ENCODE measurements around the gene SRP68. TPM values are rescaled to one million over a fixed set of nuclear protein-coding genes. Genes with fewer than 3 reads are reported as not detected.

The SRP68 gene
- total and polyA plus RNA-seq, 2 donors (not counting 1 experiment from before 2014, with no cell fraction given) = 29.6 to 82.3 TPM

GRCh38 chr17:76081295-76082210, 9.2 kb upstream of the SRP68 start:
- Histone ChIP-seq H3K4me1 (ENCODE audit: control insufficient read depth in 2 of 2, insufficient read depth in 2 of 2, low read length in 2 of 2) (peaks cover 26% of the 10 kb centered on the region in 2 donors), H3K27ac (ENCODE audit: low read length in 2 of 2) (no peak overlapping the region), H3K4me2 (replicated peaks; ENCODE audit: low read depth, low read length, poor library complexity, severe bottlenecking) (no peak overlapping the region), H4K20me1 (ENCODE audit: control insufficient read depth, insufficient read depth, low read length, poor library complexity, severe bottlenecking) (no peaks in the 10 kb centered on the region), H3K9me3 (ENCODE audit: control extremely low read depth in 1 of 3, control insufficient read depth in 2 of 3, insufficient read depth in 1 of 3, low read length in 2 of 3) (peaks cover 0 to 3% (median 0%) of the 10 kb centered on the region in 3 donors), H3K9ac (ENCODE audit: low read length) (no peak overlapping the region), H3K27me3 (replicated peaks in 1 of 4; ENCODE audit: control extremely low read depth in 1 of 4, control insufficient read depth in 3 of 4, insufficient read depth in 4 of 4, low read length in 3 of 4) (peaks cover 0 to 33% (median 25%) of the 10 kb centered on the region in 4 experiments), H3K4me3 (ENCODE audit: control extremely low read depth in 1 of 5, extremely low read depth in 1 of 5, insufficient read depth in 1 of 5, low read depth in 2 of 5, low read length in 4 of 5) (no peak overlapping the region), H3K79me2 (ENCODE audit: control insufficient read depth, insufficient read depth, low read length) (no peaks in the 10 kb centered on the region), H2AFZ (ENCODE audit: insufficient read depth, low read depth, low read length, poor library complexity, severe bottlenecking) (no peak overlapping the region), H3K36me3 (replicated peaks in 1 of 2; ENCODE audit: control extremely low read depth in 1 of 2, control insufficient read depth in 1 of 2, extremely low read depth in 1 of 2, insufficient read depth in 2 of 2, low read length in 1 of 2) (peaks cover 0 to 33% of the 10 kb centered on the region in 2 experiments)
- Mint-ChIP-seq H3K9me3 (ENCODE audit: insufficient read depth) (no peaks in the 10 kb centered on the region), H3K27ac (no peak overlapping the region), H3K4me1 (peaks cover 22% of the 10 kb centered on the region), H3K27me3 (peaks cover 18% of the 10 kb centered on the region), H3K4me3 (no peak overlapping the region)
- ATAC-seq (ENCODE audit: low read depth) (no peak), DNase-seq (no peak)
- 94% methylated on average over 26 of the region's 27 CpGs for WGBS (ENCODE audit: insufficient coverage)
- POLR2A ChIA-PET = no interaction called here
- intact Hi-C loops (cut with micrococcal nuclease) = no loop called here
- CTCF ChIA-PET = interaction anchor here (1.3 kb wide), 1 partner anchor 198 kb away, joined by 3 read pairs; no protein-coding TSS in a partner anchor
- TF ChIP-seq CTCF (IDR thresholded peaks at IDR 0.05) = no peak
- no peak for TF ChIP-seq EZH2 (IDR thresholded peaks at IDR 0.05; ENCODE audit: borderline replicate concordance, insufficient read depth, low read depth, low read length, poor library complexity, severe bottlenecking)
